Measurements from ENCODE around the gene CYP4F2. TPM values are rescaled to one million over a fixed set of nuclear protein-coding genes. Genes with fewer than 3 reads are reported as not detected.
"Not testable (repeated sequence)": the region's sequence is repeated elsewhere in the genome, so short reads cannot be mapped to it uniquely, and the experiment has no call there.

The CYP4F2 gene
- total RNA-seq, 1 donor from 2014 or later = not detected

GRCh38 chr19:15913830-15914229, 16.0 kb upstream of the CYP4F2 start:
- no peaks in the 10 kb centered on the region for H3K4me1 Mint-ChIP-seq (ENCODE audit: unreplicated experiment)
- no peak overlapping the region for H3K4me3 Mint-ChIP-seq (ENCODE audit: unreplicated experiment)
- H3K9me3 Mint-ChIP-seq (ENCODE audit: unreplicated experiment) = peaks cover 18% of the 10 kb centered on the region
- H3K27me3 Mint-ChIP-seq (ENCODE audit: unreplicated experiment) = no peaks in the 10 kb centered on the region
- no peak overlapping the region for H3K27ac Mint-ChIP-seq (ENCODE audit: unreplicated experiment)
- DNase-seq (ENCODE audit: extremely low spot score, unreplicated experiment) = peak; percentile 67
- H3K36me3 Mint-ChIP-seq (ENCODE audit: unreplicated experiment) = no peaks in the 10 kb centered on the region
- TF ChIP-seq CTCF (IDR thresholded peaks at IDR 0.05) = no peak

GRCh38 chr19:15913384-15913783, 15.5 kb upstream of the CYP4F2 start:
- Mint-ChIP-seq H3K36me3 (ENCODE audit: unreplicated experiment) (no peaks in the 10 kb centered on the region), H3K9me3 (ENCODE audit: unreplicated experiment) (peaks cover 18% of the 10 kb centered on the region), H3K4me1 (ENCODE audit: unreplicated experiment) (no peaks in the 10 kb centered on the region), H3K27me3 (ENCODE audit: unreplicated experiment) (no peaks in the 10 kb centered on the region), H3K4me3 (ENCODE audit: unreplicated experiment) (no peak overlapping the region), H3K27ac (ENCODE audit: unreplicated experiment) (no peak overlapping the region)
- DNase-seq (ENCODE audit: extremely low spot score, unreplicated experiment) = peak; percentile 63
- no peak for TF ChIP-seq CTCF (IDR thresholded peaks at IDR 0.05)

DNA sequence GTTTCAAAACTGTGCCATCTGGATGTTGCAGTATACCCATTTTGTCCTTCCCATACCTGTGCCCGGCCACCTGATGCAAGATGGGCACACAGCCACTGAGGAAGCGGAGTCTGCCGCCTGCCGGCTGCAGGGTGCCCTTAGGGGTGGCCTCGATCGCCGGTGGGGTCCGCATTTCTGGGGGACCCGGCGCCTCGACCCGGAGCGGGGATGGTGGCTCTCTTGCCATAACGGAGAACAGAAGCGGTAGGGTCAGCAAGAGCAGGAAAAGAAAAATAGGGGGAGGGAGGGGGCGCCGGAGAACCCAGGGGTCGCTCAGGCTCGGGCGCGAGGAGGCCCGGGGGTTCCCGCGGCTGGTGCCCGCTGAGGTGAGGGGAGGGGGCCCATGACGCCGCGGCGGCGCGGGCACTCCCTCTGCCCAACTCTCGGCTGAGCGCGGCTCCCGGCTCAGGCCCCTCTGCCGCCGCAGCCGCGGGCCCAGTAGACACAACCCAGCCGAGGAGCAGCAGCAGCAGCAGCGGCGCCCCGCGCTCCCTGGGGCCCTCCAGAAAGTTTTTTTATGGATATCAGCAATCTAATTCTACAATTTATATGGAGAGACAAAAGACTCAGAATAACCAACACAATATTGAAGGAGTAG, 13.8 kb upstream of the CYP4F2 start:
- Mint-ChIP-seq H3K4me1 (ENCODE audit: unreplicated experiment) (no peaks in the 10 kb centered on the region), H3K27ac (ENCODE audit: unreplicated experiment) (no peak overlapping the region), H3K36me3 (ENCODE audit: unreplicated experiment) (no peaks in the 10 kb centered on the region), H3K27me3 (ENCODE audit: unreplicated experiment) (no peaks in the 10 kb centered on the region), H3K9me3 (ENCODE audit: unreplicated experiment) (peaks cover 16% of the 10 kb centered on the region), H3K4me3 (ENCODE audit: unreplicated experiment) (no peak overlapping the region)
- TF ChIP-seq CTCF (IDR thresholded peaks at IDR 0.05) = no peak
- DNase-seq (ENCODE audit: extremely low spot score, unreplicated experiment) = peak; percentile 79

DNA sequence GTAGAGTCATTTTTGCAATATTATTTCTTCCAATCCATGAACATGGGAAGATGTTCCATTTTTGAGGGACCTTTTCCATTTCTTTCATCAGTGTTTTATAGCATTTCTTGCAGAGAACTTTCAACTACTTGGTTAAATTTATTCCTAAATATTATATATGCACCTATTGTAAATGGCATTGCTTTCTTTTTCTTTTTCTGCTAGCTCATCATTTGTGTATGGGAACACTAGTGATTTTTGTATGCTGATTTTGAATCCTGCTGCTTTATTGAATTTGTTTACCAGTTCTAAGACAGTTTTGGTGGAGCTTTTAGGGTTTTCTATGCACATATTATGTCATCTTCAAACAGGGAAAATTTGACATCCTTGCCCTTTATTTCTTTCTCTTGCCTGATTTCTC, 7.2 kb upstream of the CYP4F2 start:
- H3K4me1 Mint-ChIP-seq (ENCODE audit: unreplicated experiment) = no peaks in the 10 kb centered on the region
- no peaks in the 10 kb centered on the region for H3K36me3 Mint-ChIP-seq (ENCODE audit: unreplicated experiment)
- no peak overlapping the region for H3K4me3 Mint-ChIP-seq (ENCODE audit: unreplicated experiment)
- DNase-seq (ENCODE audit: extremely low spot score, unreplicated experiment) = no peak
- TF ChIP-seq CTCF (IDR thresholded peaks at IDR 0.05) = no peak
- H3K9me3 Mint-ChIP-seq (ENCODE audit: unreplicated experiment) = peaks cover 24% of the 10 kb centered on the region
- no peaks in the 10 kb centered on the region for H3K27me3 Mint-ChIP-seq (ENCODE audit: unreplicated experiment)
- H3K27ac Mint-ChIP-seq (ENCODE audit: unreplicated experiment) = no peak overlapping the region

- H3K27ac Mint-ChIP-seq (ENCODE audit: unreplicated experiment); H3K27me3 Mint-ChIP-seq (ENCODE audit: unreplicated experiment); H3K36me3 Mint-ChIP-seq (ENCODE audit: unreplicated experiment); DNase-seq (ENCODE audit: extremely low spot score, unreplicated experiment); H3K4me1 Mint-ChIP-seq (ENCODE audit: unreplicated experiment); H3K4me3 Mint-ChIP-seq (ENCODE audit: unreplicated experiment): not testable (repeated sequence)
- H3K9me3 Mint-ChIP-seq (ENCODE audit: unreplicated experiment) = peaks cover 30% of the 10 kb centered on the region
Measured at GRCh38 chr19:15902898-15903297, 5.0 kb upstream of the CYP4F2 start.

DNA sequence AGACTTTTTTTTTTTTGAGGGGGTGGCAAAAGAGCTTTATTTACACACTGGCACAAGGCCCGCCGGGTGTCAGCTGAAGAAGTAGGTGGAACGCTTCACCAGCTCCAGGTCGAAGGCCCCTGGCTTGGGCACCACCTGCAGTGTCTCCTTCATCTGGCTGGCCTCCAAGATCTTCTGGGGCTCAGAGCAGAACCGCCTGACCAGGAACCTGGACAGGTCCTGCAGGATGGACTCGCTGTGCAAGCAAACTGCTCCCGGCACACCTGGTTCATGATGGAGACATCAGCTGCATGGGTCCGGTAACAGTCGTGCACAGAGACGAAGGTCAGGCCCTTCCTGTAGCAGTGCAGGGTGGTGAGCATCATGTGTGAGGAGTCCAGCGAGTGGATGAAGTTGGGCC, 4.4 kb upstream of the CYP4F2 start:
- no peak overlapping the region for H3K4me3 Mint-ChIP-seq (ENCODE audit: unreplicated experiment)
- H3K9me3 Mint-ChIP-seq (ENCODE audit: unreplicated experiment) = peaks cover 30% of the 10 kb centered on the region
- TF ChIP-seq CTCF (IDR thresholded peaks at IDR 0.05) = no peak
- no peaks in the 10 kb centered on the region for H3K27me3 Mint-ChIP-seq (ENCODE audit: unreplicated experiment)
- no peak overlapping the region for H3K27ac Mint-ChIP-seq (ENCODE audit: unreplicated experiment)
- H3K4me1 Mint-ChIP-seq (ENCODE audit: unreplicated experiment) = no peaks in the 10 kb centered on the region
- no peaks in the 10 kb centered on the region for H3K36me3 Mint-ChIP-seq (ENCODE audit: unreplicated experiment)
- DNase-seq (ENCODE audit: extremely low spot score, unreplicated experiment) = no peak

All from osteocyte (in vitro differentiated cells).